ENCODE data around the gene TMEM238L.

DNA sequence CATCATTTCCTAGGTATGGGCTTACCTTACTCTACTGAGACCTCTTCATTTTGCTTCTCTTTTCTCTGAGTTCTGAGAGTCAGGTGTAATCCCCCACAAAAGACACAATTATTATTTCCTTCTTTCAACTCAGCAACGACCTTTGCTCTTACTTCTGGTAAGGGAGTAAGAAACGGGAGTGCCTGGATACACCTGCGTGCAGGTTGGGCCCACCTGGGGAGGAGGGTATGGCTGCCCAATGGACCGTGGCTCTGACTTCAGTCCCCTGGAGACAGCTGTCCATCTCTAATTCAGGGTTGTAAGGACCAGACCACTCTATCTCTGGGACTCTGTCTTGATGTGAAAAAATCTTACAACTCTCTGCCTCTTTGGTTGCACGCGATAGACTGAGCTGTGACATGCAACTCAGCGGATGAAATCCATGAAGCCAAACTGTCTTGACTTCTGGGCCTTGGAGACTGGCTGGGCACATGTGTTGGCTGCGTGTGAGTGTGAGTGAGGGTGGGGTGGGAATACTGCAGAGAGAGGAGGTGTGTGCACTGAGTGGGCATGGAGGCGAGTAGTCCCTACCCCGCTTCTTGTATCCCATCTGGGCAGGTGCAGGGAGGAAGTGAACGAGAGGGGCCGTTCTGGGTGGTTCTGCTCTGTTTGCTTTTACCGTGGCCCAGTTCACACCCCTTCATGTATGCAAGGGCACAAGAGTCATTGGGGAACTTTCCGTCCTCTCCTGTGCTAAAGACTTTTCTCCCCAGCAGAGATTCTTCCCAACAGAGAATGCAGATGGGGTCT, 1.2 kb downstream of the TMEM238L start:
- TF ChIP-seq, protein P1, sequence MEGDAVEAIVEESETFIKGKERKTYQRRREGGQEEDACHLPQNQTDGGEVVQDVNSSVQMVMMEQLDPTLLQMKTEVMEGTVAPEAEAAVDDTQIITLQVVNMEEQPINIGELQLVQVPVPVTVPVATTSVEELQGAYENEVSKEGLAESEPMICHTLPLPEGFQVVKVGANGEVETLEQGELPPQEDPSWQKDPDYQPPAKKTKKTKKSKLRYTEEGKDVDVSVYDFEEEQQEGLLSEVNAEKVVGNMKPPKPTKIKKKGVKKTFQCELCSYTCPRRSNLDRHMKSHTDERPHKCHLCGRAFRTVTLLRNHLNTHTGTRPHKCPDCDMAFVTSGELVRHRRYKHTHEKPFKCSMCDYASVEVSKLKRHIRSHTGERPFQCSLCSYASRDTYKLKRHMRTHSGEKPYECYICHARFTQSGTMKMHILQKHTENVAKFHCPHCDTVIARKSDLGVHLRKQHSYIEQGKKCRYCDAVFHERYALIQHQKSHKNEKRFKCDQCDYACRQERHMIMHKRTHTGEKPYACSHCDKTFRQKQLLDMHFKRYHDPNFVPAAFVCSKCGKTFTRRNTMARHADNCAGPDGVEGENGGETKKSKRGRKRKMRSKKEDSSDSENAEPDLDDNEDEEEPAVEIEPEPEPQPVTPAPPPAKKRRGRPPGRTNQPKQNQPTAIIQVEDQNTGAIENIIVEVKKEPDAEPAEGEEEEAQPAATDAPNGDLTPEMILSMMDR (IDR thresholded peaks at IDR 0.05): no peak
- no peak for TF ChIP-seq POLR2A (IDR thresholded peaks at IDR 0.05)
- no peak for TF ChIP-seq POLR2AphosphoS5 (IDR thresholded peaks at IDR 0.05; ENCODE audit: insufficient read depth in 1 of 2, low read depth in 1 of 2)

All from vagina (tissue), 2 donors.